H1 (cell line): ENCODE results near the gene NMT1. TPM values are rescaled to one million over a fixed set of nuclear protein-coding genes. Genes with fewer than 3 reads are reported as not detected.

Experiments
- ASH2L ChIP-seq: fragments of 200-600, 300-600 bp; sonication (generic); IDR thresholded peaks from one replicate; pipeline ENCODE4 v1.7.1; 2017; ENCODE audit warnings: low read length
- E2F6 ChIP-seq: IDR thresholded peaks from 2 replicates; pipeline ENCODE4 v1.6.1; 2012; ENCODE audit warnings: inconsistent platforms
- EP300 ChIP-seq, 2 experiments: IDR thresholded peaks; 1 replicate in 1 of 2; 2 replicates in 1 of 2; pipeline ENCODE4 v1.6.1; 2011 to 2012; ENCODE audit warnings: low read depth in 2 of 2, low read length in 2 of 2, mild to moderate bottlenecking in 2 of 2, borderline replicate concordance in 1 of 2, inconsistent platforms in 1 of 2, moderate library complexity in 1 of 2
- KDM1A ChIP-seq: fragments of 200-600, 300-600 bp; sonication (generic); IDR thresholded peaks from 2 replicates; pipeline ENCODE4 v1.7.1; 2016; ENCODE audit warnings: mild to moderate bottlenecking, low read length, borderline replicate concordance
- SIN3A ChIP-seq, 2 experiments: IDR thresholded peaks in 1 of 2; conservative IDR thresholded peaks in 1 of 2; 2 replicates each; pipeline ENCODE4 v1.6.1; 2011 to 2012; ENCODE audit warnings: low read length in 2 of 2, improper control_type of control experiment in 1 of 2, low read depth in 1 of 2, mild to moderate bottlenecking in 1 of 2
- polyA plus RNA-seq, 7 experiments: library from polyadenylated mRNA; depleted of rRNA in 3 of 7; stranded (reverse) in 5 of 7; unstranded in 2 of 7; fragments of >200 nt in 5 of 7; fragments of 200-250 nt in 2 of 7; gene quantifications; 1 replicate in 5 of 7; 2 replicates in 1 of 7; 4 replicates in 1 of 7; pipeline versions ENCODE4 v1.2.1 to v1.2.3, GENCODE V29; 2011 to 2013; ENCODE audit warnings: missing spikeins in 2 of 7, mixed read lengths in 2 of 7
- total RNA-seq: library from RNA; stranded (reverse); fragmentation: NEBNext Ultra II Directional; extraction: Animal tissue kit (Norgen Biotek cat#: 25700); gene quantifications from 2 replicates; pipeline ENCODE4 v1.2.1, GENCODE V29; 2021

Gene NMT1
- total and polyA plus RNA-seq, 2 of the 8 experiments (the other 6 are each of a cell fraction or from before 2014, with no cell fraction given), result 42.9 to 149 TPM

GRCh38 chr17:45091778-45092425 is 30.8 kb downstream of the NMT1 start (continued):
- no peak for TF ChIP-seq EP300 (IDR thresholded peaks at IDR 0.05; ENCODE audit: borderline replicate concordance in 1 of 2, low read depth in 2 of 2, low read length in 2 of 2)
- no peak for TF ChIP-seq ASH2L
- TF ChIP-seq SIN3A (conservative IDR thresholded peaks at IDR 0.05 in 1 of 2, IDR thresholded peaks at IDR 0.05 in 1 of 2; ENCODE audit: low read depth in 1 of 2, low read length in 2 of 2), result no peak
- TF ChIP-seq KDM1A, result no peak
- TF ChIP-seq E2F6, result no peak
